GM12873 (cell line): ENCODE data around the gene TBC1D1.

ENCODE experiments used
- TF ChIP-seq, protein P1 (sequence below): IDR thresholded peaks from 2 replicates; pipeline ENCODE4 v1.5.1; 2012; ENCODE audit warnings: low read depth, mild to moderate bottlenecking, moderate library complexity, low read length, control low read depth; ENCODE audit not compliant: insufficient read depth; ENCODE audit errors: missing control alignments

The TBC1D1 gene

GRCh38 chr4:38180456-38180855 lies 289.6 kb downstream of the TBC1D1 start:
- TF ChIP-seq, protein P1, sequence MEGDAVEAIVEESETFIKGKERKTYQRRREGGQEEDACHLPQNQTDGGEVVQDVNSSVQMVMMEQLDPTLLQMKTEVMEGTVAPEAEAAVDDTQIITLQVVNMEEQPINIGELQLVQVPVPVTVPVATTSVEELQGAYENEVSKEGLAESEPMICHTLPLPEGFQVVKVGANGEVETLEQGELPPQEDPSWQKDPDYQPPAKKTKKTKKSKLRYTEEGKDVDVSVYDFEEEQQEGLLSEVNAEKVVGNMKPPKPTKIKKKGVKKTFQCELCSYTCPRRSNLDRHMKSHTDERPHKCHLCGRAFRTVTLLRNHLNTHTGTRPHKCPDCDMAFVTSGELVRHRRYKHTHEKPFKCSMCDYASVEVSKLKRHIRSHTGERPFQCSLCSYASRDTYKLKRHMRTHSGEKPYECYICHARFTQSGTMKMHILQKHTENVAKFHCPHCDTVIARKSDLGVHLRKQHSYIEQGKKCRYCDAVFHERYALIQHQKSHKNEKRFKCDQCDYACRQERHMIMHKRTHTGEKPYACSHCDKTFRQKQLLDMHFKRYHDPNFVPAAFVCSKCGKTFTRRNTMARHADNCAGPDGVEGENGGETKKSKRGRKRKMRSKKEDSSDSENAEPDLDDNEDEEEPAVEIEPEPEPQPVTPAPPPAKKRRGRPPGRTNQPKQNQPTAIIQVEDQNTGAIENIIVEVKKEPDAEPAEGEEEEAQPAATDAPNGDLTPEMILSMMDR: no peak

GRCh38 chr4:38181286-38181685 lies 290.4 kb downstream of the TBC1D1 start:
- TF ChIP-seq, protein P1: no peak

DNA sequence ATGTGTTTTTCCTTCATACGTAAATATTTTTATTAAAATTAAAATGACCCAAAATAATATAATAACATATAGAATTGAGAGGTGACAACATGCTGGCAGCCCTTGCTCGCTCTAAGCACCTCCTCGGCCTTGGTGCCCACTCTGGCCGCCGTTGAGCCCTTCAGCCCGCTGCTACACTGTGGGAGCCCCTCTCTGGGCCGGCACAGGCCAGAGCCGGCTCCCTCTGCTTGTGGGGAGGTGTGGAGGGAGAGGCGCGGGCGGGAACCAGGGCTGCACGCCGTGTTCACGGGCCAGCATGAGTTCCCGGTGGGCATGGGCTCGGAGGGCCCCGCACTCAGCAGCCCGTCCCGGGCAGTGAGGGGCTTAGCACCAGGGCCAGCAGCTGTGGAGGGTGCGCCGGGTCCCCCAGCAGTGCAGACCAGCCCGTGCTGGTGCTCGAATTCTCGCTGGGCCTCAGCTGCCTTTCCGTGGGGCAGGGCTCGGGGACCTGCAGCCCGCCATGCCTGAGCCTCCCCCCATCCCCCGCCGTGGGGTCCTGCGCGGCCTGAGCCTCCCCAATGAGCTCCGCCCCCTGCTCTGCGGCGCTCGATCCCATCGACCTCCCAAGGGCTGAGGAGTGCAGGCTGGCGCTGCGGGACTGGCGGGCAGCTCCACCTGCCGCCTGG lies 291.6 kb downstream of the TBC1D1 start:
- TF ChIP-seq, protein P1: no peak

DNA sequence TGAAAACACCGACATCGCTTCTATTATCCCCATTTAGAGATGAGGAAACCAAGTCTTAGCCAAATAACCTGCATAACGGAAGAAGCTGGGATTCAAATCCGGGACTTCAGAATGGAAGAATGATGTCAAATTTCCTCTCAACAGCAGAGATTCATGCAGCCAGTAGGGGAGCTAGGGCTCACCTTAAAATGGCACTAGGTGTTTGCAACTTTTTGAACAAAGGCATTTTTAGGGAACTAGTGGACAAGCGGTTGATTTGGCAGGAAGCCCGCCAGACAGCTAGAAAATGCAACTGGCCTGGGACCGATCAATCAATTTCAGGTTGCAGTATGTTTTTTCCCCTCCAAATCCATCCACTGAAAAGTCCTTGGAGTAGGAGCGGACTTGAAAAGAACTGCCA lies 293.5 kb downstream of the TBC1D1 start:
- TF ChIP-seq, protein P1: peak; percentile 46

DNA sequence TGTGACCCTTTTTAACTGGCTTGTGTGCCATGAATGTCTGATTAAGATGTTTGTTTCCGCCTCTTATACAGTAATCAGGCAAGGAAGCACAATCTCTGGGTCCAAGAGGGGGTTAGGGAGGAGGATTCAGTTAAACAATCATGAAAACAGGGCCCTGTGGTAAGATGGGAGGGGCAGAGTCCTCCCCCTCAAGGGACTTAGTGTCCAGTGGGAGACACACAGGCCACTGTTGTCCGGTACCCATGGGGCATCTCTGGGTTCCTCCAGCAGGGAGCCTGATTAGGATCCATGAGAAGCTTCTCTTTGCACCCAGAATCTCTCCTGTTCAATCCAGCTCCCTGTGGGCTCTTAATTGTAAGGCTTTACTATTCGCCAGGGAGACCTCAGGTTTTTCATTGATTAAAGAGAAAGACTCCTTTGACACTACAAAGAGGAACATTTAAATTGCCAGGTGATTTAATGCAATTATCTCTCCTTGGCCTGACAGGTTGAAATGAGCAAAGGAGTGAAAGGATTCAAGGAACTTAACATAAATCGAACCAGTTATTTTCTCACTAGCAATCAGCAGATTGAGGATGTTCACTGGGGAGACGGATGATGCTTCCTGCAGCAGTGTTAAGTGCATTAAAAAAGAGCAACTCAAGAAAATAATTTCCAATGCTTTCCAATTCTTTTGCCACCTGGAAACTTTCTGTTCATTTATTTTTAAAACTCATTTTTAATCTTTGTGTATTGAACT lies 294.7 kb downstream of the TBC1D1 start:
- TF ChIP-seq, protein P1: no peak

GRCh38 chr4:38188136-38188535 lies 297.3 kb downstream of the TBC1D1 start:
- TF ChIP-seq, protein P1: no peak

- TF ChIP-seq, protein P1: no peak
Measured at GRCh38 chr4:38188631-38189101, 297.8 kb downstream of the TBC1D1 start.
